GM11168 (cell line): Measurements from ENCODE around the gene AGPAT4.

ENCODE experiments used
- in situ Hi-C: fragments of 300-500 bp; cut with MboI; formaldehyde crosslinking; loops from one replicate; pipeline ENCODE4 v1.12.0; 2022; ENCODE audit warnings: low sequenced_read_pairs; ENCODE audit not compliant: unreplicated experiment

Gene AGPAT4

DNA sequence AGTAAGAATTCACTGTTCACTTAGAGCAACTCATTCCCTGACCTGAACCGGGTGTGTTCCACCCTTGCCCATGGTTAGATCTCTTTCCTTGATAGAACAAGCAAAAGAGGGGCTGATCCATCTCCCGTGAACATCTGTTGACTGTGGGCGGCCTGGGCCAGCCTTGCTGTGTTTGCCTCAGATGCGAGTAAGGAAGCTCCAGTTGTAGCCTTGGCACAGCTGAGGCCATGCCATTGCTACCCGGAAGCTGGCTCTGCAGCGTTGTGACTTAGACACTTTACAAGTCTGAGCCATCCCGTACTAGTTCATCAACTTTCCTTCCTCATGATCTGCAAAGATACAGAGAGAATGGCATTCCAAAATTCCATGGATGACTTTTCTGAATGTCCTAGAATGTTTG, 143.3 kb downstream of the AGPAT4 start:
- in situ Hi-C loops = loop anchor here (25.0 kb wide), 1 partner anchor 232 kb away; no protein-coding TSS in a partner anchor

DNA sequence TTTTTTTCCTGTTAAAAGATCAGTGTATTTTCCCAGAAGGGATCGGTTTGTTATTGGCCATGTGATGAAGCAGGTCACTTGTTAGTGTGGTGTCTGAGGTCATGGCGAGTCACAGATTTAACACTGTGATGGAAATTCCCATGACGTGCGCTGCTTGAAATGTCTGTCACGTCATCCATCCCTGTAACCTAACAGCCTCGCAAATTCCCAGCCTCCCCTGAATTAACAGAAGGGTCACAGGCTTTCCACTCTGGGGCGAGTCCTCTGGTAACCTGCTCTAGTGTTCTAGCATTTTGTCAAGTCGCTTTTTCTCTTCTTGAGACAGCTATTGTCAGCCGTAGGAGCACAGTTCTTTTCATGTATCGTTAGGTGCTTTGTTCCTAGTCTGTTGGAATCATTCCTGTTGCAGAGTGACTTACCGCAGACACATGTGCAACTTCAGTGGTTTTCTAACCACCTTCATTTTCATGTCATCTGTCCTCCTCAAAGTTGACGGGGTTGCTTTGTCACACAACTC, 145.1 kb downstream of the AGPAT4 start:
- in situ Hi-C loops = loop anchor here (25.0 kb wide), 1 partner anchor 234 kb away; no protein-coding TSS in a partner anchor

DNA sequence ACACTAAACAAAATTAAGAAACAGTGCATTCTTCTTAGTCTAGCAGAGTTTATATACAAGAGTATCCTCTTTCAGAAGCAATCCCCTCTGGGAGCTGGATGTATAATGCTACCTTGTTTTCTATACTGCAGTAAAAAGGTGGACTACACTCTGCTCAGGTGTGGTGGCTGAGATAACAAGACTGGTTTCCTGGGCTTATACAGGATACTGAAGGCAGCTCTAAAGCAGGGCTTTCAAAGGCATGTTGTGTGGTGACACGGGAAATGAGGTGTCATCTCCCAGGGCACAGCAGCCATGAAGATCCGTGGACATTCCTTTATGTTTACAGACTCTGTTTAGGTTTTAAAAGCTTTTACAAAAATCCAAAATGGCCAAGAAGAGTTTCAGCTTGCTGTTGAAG, 145.6 kb downstream of the AGPAT4 start:
- in situ Hi-C loops = loop anchor here (25.0 kb wide), 1 partner anchor 234 kb away; no protein-coding TSS in a partner anchor

DNA sequence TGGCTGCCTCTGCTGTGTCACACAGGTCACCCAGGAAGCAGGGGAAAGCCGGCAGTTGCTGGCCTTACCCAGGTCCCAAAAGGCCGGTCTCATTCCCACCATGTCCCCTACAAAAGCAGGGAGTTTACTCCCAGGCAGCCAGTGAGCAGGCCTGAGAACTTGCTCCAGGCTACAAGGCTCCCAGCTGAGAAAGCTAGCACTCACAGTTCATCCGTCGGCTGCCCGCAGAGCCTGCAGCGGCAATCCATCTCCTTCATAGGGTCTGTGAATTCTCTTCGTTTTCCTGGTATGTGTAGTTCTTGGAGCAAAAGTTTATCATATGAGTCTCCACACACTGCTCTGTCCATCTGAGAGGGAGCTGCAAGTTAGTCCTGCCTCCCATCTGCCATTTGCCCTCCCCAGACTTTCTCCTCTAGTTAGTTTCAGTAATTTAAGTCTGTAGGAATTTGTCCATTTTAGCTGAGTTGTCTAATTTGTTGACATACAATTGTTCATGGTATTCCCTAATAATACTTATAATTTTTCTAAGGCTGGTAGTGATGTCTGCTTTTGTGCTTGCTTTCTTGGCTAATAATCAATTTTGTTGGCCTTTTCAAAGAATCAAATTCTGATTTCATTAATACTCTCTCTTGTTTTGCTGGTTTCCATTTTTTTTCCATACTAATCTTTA, 146.7 kb downstream of the AGPAT4 start:
- in situ Hi-C loops = loop anchor here (25.0 kb wide), 1 partner anchor 235 kb away; no protein-coding TSS in a partner anchor

DNA sequence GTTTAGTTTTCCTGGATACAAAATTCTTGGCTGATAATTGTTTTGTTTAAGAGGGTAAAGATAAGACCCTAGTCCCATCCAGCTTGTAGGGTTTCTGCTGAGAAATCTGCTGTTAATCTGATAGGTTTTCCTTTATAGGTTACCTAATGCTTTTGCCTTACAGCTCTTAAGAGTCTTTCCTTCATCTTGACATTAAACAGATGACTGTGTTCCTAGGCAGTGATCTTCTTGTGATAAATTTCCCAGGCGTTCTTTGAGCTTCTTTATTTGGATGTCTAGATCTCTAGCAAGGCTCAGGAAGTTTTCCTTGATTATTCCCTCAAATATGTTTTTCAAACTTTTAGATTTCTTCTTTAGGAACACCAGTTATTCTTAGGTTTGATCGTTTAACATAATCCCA, 148.3 kb downstream of the AGPAT4 start:
- in situ Hi-C loops = loop anchor here (25.0 kb wide), 1 partner anchor 237 kb away; no protein-coding TSS in a partner anchor

DNA sequence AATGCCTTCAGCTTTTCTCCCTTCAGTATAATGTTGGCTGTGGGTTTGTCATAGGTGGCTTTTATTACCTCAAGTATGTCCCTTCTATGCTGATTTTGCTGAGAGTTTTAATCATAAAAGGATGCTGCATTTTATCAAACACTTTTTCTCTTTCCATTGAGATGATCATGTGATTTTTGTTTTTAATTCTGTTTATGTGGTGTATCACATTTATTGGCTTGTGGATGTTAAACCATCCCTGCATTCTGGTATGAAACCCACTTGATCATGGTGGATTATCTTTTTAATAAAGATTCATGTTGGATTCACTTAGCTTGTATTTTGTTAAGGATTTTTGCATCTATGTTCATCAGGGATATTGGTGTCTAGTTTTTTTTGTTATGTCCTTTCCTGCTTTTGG, 150.5 kb downstream of the AGPAT4 start:
- in situ Hi-C loops = loop anchor here (25.0 kb wide), 1 partner anchor 361 kb away; no protein-coding TSS in a partner anchor

DNA sequence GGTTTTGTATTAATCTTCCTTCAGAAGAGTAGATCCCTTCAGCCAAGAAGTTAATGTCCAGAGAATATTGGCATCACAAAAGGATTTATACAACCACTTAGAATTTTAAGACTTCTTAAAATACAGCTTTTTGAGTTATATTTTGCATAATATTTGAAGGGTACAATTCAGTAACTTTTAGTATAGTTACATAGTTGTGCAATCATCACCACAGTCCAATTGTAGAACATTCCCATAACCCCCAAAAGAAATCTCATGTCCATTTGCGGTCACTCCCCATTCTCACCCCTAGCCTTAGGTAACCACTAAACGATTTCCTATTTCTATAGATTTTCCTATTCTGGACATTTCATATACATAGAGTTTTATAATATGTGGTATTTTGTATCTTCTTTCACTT, 155.9 kb downstream of the AGPAT4 start:
- in situ Hi-C loops = loop anchor here (25.0 kb wide), 1 partner anchor 356 kb away; no protein-coding TSS in a partner anchor

DNA sequence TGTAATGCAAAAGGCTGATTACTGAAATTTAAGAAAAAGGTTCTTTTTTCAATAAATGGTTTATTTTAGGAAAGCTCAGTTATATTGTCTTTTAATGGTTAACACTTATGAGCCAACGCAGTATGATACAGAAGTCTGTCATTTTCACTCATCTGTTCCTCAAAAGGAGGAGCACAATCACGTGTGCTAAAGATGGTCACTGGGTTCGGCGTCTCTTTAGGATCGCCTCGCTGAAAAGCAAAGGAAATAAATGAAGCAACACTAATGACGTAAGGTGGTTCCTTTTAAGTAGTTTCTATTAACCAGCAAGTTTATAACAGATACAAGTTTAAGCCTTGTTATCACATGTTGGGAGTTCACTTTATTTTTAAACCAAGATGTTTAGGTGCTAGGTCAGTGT, 156.6 kb downstream of the AGPAT4 start:
- in situ Hi-C loops = loop anchor here (25.0 kb wide), 1 partner anchor 355 kb away; no protein-coding TSS in a partner anchor

DNA sequence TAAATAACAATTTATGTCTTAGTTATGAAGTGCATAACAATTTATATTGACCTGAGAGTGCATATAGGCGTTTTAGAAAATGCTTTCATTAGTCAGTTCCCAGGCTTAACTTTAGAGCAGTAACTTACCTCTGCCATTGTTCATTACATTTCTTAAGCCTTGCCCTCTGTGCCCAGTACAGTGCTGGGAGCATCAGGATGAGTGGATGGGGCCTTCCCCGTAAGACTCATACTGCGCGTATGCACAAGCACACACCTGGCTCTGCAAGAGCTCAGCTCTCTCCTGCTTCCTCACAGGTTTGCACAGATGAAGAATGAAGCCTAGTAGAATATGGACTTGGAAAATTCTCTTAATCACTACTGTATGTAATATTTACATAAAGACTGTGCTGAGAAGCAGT, 157.3 kb downstream of the AGPAT4 start:
- in situ Hi-C loops = loop anchor here (25.0 kb wide), 1 partner anchor 354 kb away; no protein-coding TSS in a partner anchor

DNA sequence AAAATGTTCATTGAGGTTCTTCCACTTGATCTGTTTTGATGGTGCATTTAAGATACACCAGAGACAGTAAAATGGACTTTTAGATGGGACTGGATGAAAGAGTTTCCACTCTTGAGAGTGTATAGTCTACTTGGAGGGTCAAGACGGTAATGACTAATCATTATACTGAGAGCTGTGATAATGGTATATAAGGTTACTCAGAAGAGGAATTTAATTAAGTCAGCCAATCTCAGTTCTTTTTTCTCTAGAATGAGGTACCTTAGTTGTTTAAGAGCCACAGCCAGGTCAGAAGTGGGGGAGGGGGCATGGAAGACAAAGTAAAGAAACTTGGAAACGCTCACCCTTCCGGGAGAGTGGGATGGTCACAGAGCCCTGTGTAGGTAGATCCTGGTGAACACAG, 158.4 kb downstream of the AGPAT4 start:
- in situ Hi-C loops = loop anchor here (25.0 kb wide), 1 partner anchor 353 kb away; no protein-coding TSS in a partner anchor

DNA sequence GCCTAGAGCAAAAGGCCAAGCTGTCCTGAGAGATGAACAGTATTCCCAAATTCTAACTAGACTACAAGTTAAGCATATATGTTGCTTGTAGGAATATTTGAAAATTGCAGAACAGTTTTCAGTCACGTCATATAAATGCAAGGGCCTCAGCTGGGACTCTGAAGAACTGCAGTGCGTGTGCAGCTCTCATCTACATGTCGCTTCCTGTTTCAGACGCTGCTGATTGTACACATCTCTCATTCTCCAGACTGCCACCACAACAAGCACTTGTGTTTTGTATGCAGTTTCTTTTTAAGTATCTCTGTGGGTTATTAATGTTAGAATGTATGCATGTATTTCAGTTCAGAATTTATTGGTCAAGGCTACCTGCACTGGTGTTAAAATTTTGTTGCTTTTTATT, 162.6 kb downstream of the AGPAT4 start:
- in situ Hi-C loops = loop anchor here (25.0 kb wide), 1 partner anchor 349 kb away; no protein-coding TSS in a partner anchor

DNA sequence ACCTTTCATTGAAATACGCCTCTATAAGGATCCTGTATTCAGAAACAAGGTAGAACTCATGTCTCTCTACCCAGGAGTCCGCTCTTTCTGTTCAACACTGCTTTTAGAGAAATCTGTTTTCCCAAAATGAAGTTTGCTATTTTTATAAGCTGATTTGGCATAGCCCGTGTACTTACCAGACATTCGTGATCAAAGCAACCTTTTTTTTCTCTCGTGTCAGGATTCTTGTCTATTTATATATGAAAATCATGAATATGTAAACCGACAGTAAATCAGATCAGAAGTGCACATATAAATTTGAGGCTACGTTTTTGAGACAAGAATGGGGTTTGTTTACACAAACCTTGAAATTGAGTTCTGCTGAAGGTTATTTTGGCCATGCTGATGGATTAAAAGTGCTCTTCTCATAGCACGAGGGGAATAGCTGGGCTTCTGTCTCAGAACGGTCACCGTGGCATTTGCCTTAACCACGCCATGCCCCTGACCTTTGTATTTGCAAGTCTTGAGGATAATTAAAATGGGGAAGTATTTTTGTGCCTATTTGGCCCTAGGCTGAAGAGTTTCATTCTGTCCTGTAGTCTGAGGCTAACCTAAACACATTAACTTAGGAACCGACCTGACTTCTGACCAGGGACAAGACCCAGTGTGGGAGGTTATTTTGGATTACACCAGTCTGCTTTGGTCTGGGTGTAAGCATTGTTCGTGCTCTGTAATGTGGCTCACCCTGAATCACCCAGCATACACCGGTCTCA, 163.7 kb downstream of the AGPAT4 start:
- in situ Hi-C loops = loop anchor here (25.0 kb wide), 1 partner anchor 348 kb away; no protein-coding TSS in a partner anchor

DNA sequence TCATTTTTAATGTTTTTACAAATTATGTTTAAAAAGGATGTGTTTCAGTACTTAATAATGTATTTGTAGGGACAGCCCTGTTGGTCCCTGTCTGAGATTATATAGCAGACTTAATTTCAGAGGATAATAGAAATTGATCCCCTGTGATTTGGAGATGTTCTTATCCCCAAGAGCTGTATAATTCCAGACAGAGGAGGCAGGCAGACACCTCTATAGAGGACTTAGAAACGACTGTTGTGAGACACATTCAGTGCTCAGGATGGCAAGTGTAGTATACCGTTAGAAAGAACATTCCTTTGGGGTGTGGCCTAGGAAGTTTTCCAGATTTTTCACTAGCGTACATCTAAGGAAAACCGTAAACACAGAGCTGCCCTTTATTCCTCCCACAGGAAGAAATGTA, 164.5 kb downstream of the AGPAT4 start:
- in situ Hi-C loops = loop anchor here (25.0 kb wide), 1 partner anchor 347 kb away; no protein-coding TSS in a partner anchor

DNA sequence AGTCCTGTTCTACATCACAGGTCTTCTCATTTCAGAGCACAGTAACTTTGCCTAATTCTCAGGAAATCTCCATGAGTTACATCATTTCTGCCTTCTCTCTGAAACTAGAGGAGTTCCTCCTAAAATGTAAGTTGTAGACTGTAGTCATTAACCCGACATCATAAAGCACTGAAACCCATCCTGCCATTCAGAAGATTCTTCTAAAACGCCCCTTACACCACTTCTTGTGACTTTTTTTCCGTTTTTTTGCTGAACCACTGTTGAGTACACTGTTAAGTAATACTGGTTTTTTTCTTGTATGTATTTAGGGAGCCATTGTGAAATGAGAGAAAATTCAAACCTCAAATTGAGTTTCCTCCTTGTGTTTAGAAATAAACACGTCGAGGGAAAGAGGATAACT, 164.9 kb downstream of the AGPAT4 start:
- in situ Hi-C loops = loop anchor here (25.0 kb wide), 1 partner anchor 347 kb away; no protein-coding TSS in a partner anchor

DNA sequence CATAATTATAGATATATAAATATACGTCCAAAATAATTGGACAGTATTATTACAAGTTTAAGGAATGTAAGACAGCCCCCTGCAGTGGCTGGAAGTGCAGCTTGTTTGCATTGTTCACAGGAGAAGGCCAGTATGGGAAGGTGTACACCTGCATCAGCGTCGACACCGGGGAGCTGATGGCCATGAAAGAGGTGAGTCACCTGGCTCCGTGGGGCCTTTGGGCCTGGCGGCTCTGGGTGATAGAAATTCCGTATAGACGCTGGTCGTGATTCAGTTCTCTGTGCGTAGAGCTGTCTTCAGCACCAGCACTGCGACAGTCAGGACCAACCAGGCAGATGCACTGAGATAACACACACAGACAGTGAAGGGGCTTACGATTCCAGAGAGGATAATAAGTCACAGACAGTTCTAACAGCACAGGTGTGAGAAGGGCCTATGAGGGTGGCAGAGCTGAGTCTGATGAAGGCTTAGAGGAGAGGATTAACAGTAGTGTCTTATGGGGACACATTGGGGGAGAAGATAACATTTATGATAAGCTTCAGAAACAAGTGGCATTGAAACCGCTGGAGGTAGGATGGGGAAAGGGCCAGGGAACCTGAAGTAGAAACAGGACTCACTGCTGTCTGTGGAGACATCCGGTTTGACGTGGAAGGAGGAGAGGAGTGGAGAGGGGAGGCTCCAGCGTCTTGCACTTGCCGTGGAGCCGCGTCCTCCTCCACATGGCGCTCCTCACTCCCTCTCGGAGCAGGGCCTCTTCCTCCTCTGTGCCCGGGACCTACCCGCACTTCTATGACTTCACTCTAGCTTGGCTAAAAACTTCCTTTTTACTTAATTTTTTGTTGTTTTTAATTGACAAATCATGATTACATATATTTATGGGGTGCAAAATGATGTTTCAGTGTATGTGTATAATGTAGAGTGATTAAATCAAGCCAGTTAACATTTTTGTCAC, 165.8 kb downstream of the AGPAT4 start:
- in situ Hi-C loops = loop anchor here (25.0 kb wide), 1 partner anchor 346 kb away; no protein-coding TSS in a partner anchor

DNA sequence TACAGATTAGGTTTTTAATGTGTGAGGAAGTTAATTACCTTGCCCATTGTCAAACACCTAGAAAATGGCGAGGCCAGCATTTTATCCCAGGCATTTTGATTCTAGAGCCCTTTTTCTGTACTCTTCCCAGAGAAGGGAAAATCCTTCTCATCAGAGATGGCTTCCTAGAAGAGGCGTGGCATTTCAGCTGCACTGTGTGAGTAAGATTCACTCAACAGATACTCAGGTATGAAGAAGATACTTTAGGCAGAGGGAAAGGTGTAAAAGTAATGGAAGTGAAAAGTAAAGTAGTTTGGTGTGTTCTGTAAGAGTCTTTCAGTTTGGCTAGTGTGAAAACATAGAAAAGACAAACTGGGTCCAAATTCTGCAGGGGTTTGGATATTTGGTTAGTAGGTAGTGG, 168.5 kb downstream of the AGPAT4 start:
- in situ Hi-C loops = loop anchor here (25.0 kb wide), 1 partner anchor 343 kb away; no protein-coding TSS in a partner anchor

DNA sequence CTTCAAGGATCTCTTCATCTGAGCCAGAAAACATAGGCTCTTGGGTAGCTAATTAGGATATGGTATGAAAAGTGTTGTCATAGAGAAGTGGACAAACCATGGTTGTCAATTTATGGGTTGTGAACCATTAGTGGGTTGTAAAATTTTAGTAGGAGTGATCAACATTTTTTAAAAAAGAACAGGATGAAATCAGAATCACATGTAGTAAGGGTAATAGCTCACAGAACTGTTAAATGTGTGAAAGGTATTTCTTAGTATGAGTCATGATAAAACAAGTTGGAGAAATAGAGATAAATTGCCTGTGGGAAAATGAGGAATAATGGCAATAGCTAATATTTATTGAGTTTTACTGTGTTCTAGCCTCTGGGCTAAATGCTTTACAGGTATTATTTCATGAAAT, 168.9 kb downstream of the AGPAT4 start:
- in situ Hi-C loops = loop anchor here (25.0 kb wide), 1 partner anchor 343 kb away; no protein-coding TSS in a partner anchor

DNA sequence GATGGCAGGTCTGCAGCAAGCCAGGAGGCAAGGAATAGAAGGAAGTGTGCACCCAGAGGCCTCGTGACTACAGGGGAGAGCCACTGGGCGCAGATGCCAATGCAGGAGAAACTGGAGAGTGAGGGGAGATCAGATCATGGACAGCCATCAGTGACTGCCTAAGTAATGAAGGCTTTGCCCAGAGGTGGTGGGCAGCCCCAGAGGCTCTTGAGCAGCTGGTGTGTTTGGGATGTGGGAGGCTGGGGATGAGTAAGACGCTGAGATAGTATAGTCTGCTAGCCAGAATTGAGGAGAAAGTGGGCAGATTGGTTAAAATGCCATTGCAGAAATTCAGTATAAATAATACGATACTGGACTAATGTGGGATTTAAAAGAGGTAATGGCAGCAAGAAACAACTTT, 170.4 kb downstream of the AGPAT4 start:
- in situ Hi-C loops = loop anchor here (25.0 kb wide), 1 partner anchor 341 kb away; no protein-coding TSS in a partner anchor

DNA sequence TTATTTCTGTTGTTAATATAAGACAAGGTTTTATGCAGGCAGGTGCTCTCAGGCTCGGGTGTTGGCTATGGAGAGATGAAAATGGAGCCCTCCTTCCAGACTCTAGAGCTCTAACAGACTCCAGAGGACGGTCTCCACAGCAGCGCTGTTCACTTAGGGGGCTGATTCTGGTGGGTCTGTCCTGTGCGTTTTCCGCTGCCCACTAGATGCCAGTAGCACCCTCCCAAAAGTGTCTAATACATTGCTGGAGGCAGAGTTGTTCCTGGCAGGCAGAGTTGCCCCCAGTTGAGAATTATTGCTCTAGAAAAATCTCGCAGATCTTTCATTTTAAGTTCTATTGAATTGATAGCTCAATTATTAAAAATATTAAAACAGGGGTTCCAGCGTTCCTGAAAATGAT, 172.3 kb downstream of the AGPAT4 start:
- in situ Hi-C loops = loop anchor here (25.0 kb wide), 1 partner anchor 339 kb away; no protein-coding TSS in a partner anchor
